DMS53 (cell line): Measurements from ENCODE around the gene HNRNPA0.
"Not testable (repeated sequence)": the region's sequence is repeated elsewhere in the genome, so short reads cannot be mapped to it uniquely, and the experiment has no call there.

ENCODE experiments used
- DNase-seq: peaks from one replicate; lab custom pipeline; 2025; lab: John Stamatoyannopoulos, UW

HNRNPA0 gene

GRCh38 chr5:137754188-137754960, at the start of gene HNRNPA0:
HNRNPA0 (minus strand) TSS chr5:137754363; CDS start chr5:137754066, 297 bp downstream.
- peak; percentile 99 for DNase-seq

- no peak for DNase-seq
Measured at GRCh38 chr5:137802282-137803210, 48.4 kb upstream of the HNRNPA0 start.

DNA sequence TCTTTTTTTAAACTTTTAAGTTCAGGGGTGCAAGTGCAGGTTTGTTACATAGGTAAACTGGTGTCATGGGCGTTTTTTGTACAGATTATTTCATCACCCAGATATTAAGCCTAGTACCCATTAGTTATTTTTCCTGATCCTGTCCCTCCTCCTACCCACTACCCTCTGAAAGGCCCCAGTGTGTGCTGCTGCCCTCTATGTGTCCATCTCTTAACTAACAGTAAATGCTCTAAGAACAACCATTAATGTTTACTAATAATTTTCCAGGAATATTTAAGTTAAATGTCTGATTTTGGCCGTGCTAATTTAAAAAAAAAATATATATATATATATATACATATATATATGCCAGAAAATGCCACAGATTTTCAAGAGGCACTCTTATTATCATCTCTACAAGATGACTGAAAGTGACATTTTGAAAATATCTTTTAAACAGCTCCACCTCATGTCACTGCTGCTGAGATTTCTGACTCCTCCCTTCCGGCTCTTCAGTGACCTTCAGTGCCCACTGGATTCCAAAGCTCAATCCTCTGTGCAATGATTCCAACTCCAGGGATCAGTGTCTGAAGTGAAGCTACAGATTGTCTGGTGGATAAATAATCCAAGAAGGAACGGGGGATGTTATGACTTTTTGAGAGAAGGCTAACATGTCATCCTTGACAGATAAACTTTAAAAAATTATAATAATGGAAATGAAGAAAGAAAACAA, 46.7 kb upstream of the HNRNPA0 start:
- DNase-seq = no peak

- DNase-seq = no peak
Measured at GRCh38 chr5:137796279-137796678, 42.1 kb upstream of the HNRNPA0 start.

DNA sequence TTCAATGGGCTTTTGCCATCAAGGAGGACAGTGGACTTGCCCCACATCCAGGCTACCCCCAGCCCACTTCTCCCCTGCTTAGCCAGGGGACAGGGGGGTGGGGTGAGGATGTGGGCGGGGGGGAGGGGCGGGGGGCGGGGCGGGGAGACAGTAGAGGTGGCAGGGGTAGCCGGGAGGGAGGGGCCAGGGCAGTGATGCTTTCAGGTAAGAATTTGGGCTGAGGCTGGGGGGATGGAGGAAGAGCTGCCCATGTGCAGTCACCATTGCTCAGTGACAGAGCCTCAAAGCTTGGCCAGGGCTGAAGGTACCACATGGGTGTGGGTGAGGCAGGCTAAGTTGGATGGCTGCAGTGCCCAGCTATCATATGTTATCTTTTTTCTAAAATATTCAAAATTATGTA, 40.7 kb upstream of the HNRNPA0 start:
- no peak for DNase-seq

- DNase-seq = peak; percentile 44
Measured at GRCh38 chr5:137792303-137792702, 38.1 kb upstream of the HNRNPA0 start.

DNA sequence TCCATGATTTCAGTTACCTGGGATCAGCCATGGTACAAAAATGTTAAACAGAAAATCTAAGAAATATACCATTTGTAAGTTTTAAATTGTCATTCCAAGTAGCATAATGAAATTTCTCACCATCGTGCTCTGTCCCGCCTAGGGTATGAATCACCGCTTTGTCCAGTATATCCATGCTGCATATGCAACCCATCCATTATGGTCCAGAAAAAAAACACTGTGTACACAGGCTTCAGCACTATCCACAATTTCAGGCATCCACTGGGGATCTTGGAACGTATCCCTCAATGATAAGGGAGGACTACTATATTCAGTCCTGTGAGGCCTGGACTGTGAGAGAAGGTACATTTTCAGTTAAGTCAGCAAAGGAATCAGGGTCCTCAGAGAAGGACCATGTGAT, 37.6 kb upstream of the HNRNPA0 start:
- DNase-seq = peak; percentile 22

DNA sequence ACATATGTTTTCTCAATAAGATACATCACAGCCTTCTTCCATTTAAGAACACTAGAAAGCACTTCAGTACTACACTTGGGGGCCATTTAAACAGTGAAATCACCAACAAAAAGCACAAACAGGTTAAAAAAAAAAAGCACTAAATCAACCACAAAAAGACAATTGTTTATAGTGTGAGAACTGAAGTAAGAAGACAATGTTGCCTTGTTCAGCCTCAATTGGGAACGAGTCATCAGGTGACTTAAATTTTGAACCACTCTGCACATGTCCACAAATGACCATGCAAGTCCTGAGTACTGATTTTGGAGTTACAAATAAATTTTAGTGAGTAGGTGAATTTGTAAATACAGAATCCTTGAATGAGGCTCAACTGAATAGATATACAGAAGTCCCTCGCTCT, 37.2 kb upstream of the HNRNPA0 start:
- DNase-seq = no peak

- not testable (repeated sequence) for DNase-seq
Measured at GRCh38 chr5:137788560-137788959, 34.4 kb upstream of the HNRNPA0 start.

- no peak for DNase-seq
Measured at GRCh38 chr5:137782984-137783536, 28.9 kb upstream of the HNRNPA0 start.

DNA sequence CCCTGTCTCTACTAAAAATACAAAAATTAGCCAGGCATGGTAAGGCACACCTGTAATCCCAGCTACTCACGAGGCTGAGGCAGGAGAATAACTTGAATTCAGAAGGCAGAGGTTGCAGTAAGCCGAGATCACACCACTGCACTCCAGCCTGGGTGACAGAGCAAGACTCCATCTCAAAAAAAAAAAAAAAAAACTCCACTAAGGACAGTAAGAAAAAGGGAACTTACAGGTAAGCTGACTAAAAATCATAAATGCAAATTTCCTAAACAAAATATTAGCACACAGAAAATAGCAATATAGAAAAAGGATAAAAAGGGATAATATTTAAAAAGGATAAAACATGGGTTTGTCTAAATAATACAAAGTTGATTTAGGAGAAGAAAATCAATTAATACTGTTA, 27.9 kb upstream of the HNRNPA0 start:
- DNase-seq = no peak

GRCh38 chr5:137778772-137779564, 24.8 kb upstream of the HNRNPA0 start:
- DNase-seq = peak; percentile 70

- peak; percentile 19 for DNase-seq
Measured at GRCh38 chr5:137767937-137768336, 13.8 kb upstream of the HNRNPA0 start.

- peak; percentile 32 for DNase-seq
Measured at GRCh38 chr5:137761566-137761965, 7.4 kb upstream of the HNRNPA0 start.

GRCh38 chr5:137760719-137761516, 6.8 kb upstream of the HNRNPA0 start:
- DNase-seq = peak; percentile 83

DNA sequence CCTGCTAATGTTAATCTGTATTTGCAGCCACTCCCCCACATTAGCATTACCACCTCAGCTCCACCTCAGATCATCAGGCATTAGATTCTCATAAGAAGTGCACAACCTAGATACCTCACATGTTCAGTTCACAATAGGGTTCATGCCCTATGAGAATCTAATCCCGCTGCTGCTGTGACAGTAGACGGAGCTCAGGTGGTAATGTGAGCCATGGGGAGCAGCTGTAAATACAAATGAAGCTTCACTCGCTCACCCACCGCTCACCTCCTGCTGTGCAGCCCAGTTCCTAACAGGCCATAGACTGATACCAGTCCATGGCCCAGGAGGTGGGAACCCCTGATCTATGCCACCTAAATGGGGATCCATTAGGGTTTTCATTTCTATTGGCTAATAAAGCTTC, 6.1 kb upstream of the HNRNPA0 start:
- DNase-seq = no peak

GRCh38 chr5:137758715-137759306, 4.6 kb upstream of the HNRNPA0 start:
- DNase-seq = no peak

GRCh38 chr5:137758121-137758520, 4.0 kb upstream of the HNRNPA0 start:
- DNase-seq = no peak

- no peak for DNase-seq
Measured at GRCh38 chr5:137757634-137758033, 3.5 kb upstream of the HNRNPA0 start.
